A549 (cell line): ENCODE results near the gene KIF1C. TPM values are rescaled to one million over a fixed set of nuclear protein-coding genes. Genes with fewer than 3 reads are reported as not detected.
"Not testable (repeated sequence)": the region's sequence is repeated elsewhere in the genome, so short reads cannot be mapped to it uniquely, and the experiment has no call there.

ENCODE experiments used
- ATAC-seq, 2 experiments: fragments of 200-7000 bp in 1 of 2; fragments of >200 bp in 1 of 2; cut with Nextera tagmentation in 1 of 2; cut with Tn5 transposase in 1 of 2; 3 replicates each; pipeline versions ENCODE4 v1.8.0 to v1.9.1; 2018 to 2020; ENCODE audit warnings: mild to moderate bottlenecking in 1 of 2, moderate library complexity in 1 of 2
- CTCF ChIA-PET: fragments of 300-600 bp; sonication (Branson Sonifier 250); formaldehyde crosslinking; extraction: SDS; loops from one replicate; lab custom pipeline; 2021; ENCODE audit warnings: antibody characterized with exemption, inconsistent platforms; lab: Yijun Ruan, JAX
- POLR2A ChIA-PET: fragments of 350-600 bp; formaldehyde crosslinking; extraction: SDS; loops from one replicate; lab custom pipeline; 2021; ENCODE audit warnings: antibody characterized with exemption, inconsistent platforms; lab: Yijun Ruan, JAX
- DNase-seq, 2 experiments: peaks; one replicate each; pipeline versions ENCODE4 v3.0.0 to v3.0.0-alpha.2; 2011 to 2016; ENCODE audit warnings: low read depth in 1 of 2, low spot score in 1 of 2
- FAIRE-seq: peaks from 2 replicates; lab custom pipeline; 2011; peaks lifted over from hg19 to GRCh38; lab: Jason Lieb, UNC
- H3K27ac ChIP-seq, 2 experiments: fragments of >200 bp; sonication (Bioruptor Twin); formaldehyde crosslinking; 3 replicates each; pipeline ENCODE4 v1.5.1; 2016 to 2017
- H3K4me1 ChIP-seq: fragments of >200 bp; sonication (Bioruptor Twin); formaldehyde crosslinking; 3 replicates; pipeline ENCODE4 v1.6.1; 2016
- H3K4me2 ChIP-seq: fragments of >200 bp; sonication (Bioruptor Twin); formaldehyde crosslinking; 3 replicates; pipeline ENCODE4 v1.6.1; 2016
- H3K4me3 ChIP-seq: fragments of >200 bp; sonication (Bioruptor Twin); formaldehyde crosslinking; 3 replicates; pipeline ENCODE4 v1.5.1; 2016
- H3K9me3 ChIP-seq: fragments of >200 bp; sonication (Bioruptor Twin); formaldehyde crosslinking; 3 replicates; pipeline ENCODE4 v1.6.1; 2016
- BHLHE40 ChIP-seq: IDR thresholded peaks from 2 replicates; pipeline ENCODE4 v1.6.1; 2012; ENCODE audit warnings: low read depth, low read length, inconsistent platforms
- CEBPB ChIP-seq, 2 experiments: fragments of >200 bp in 1 of 2; sonication (Bioruptor Twin) in 1 of 2; formaldehyde crosslinking in 1 of 2; IDR thresholded peaks; 2 replicates each; pipeline ENCODE4 v1.6.1; 2012 to 2016
- CHD2 ChIP-seq: fragments of 150-350 bp; IDR thresholded peaks from 2 replicates; pipeline ENCODE4 v1.6.1; 2014; ENCODE audit warnings: low read length; ENCODE audit not compliant: partially characterized antibody
- CHD4 ChIP-seq: fragments of 200-600 bp; sonication (generic); IDR thresholded peaks from 2 replicates; pipeline ENCODE4 v1.6.1; 2016; ENCODE audit warnings: antibody characterized with exemption, mild to moderate bottlenecking, borderline replicate concordance
- FOXS1 ChIP-seq: fragments of 250-450 bp; sonication (Bioruptor Pico); IDR thresholded peaks from 2 replicates; pipeline ENCODE4 v1.5.0; 2020; ENCODE audit warnings: mild to moderate bottlenecking, moderate library complexity
- HEYL ChIP-seq: fragments of 250-450 bp; sonication (Bioruptor Pico); IDR thresholded peaks from 2 replicates; pipeline ENCODE4 v1.8.0; 2021; ENCODE audit warnings: mild to moderate bottlenecking, moderate library complexity
- JUNB ChIP-seq: fragments of >200 bp; sonication (Bioruptor Twin); formaldehyde crosslinking; IDR thresholded peaks from 2 replicates; pipeline ENCODE4 v1.6.1; 2016
- NPAS2 ChIP-seq: fragments of 250-450 bp; sonication (Bioruptor Pico); IDR thresholded peaks from 2 replicates; pipeline ENCODE4 v1.8.0; 2022; ENCODE audit warnings: mild to moderate bottlenecking, moderate library complexity, borderline replicate concordance
- POLR2AphosphoS2 ChIP-seq: conservative IDR thresholded peaks from 2 replicates; pipeline ENCODE4 v1.6.1; 2012; ENCODE audit warnings: low read length, improper control_type of control experiment, inconsistent platforms
- RCOR1 ChIP-seq: fragments of 150-350 bp; IDR thresholded peaks from 2 replicates; pipeline ENCODE4 v1.6.1; 2014; ENCODE audit warnings: antibody characterized with exemption, low read length, low read depth
- RFX5 ChIP-seq: fragments of 450-650 bp; IDR thresholded peaks from 2 replicates; pipeline ENCODE4 v1.7.1; 2014; ENCODE audit warnings: antibody characterized with exemption, mild to moderate bottlenecking, moderate library complexity
- TFCP2L1 ChIP-seq: fragments of 250-450 bp; sonication (Bioruptor Pico); IDR thresholded peaks from 2 replicates; pipeline ENCODE4 v1.5.0; 2021; ENCODE audit warnings: mild to moderate bottlenecking
- WGBS: methylation state at CpG from one replicate; pipeline ENCODE4 v1.1.6; 2017; ENCODE audit errors: missing lambda C conversion rate; 5-methylcytosine and 5-hydroxymethylcytosine counted together
- polyA plus RNA-seq, 4 experiments: library from polyadenylated mRNA; depleted of rRNA in 3 of 4; stranded (reverse); fragments of >200 nt; fragmentation: RNase III in 1 of 4; extraction: RNeasy Plus Mini Kit Qiagen cat#74134 plus additional on column Dnase treatment in 1 of 4; gene quantifications; 2 replicates in 3 of 4; 3 replicates in 1 of 4; pipeline ENCODE4 v1.2.3, GENCODE V29; 2011 to 2017
- TF ChIP-seq, protein P1 (sequence below): fragments of 250-450 bp; sonication (Bioruptor Pico); IDR thresholded peaks from 2 replicates; pipeline ENCODE4 v1.5.0; 2020; ENCODE audit warnings: low read depth, mild to moderate bottlenecking, moderate library complexity
- TF ChIP-seq, protein P2 (sequence below): IDR thresholded peaks from 2 replicates; pipeline ENCODE4 v1.6.1; 2012
- TF ChIP-seq, protein P3 (sequence below): fragments of >200 bp; sonication (Bioruptor Twin); formaldehyde crosslinking; IDR thresholded peaks from 3 replicates; pipeline ENCODE4 v1.6.1; 2016

KIF1C gene
- polyA plus RNA-seq, 2 of the 4 experiments (the other 2 are of a cell fraction) = 48.4 to 77.4 TPM

DNA sequence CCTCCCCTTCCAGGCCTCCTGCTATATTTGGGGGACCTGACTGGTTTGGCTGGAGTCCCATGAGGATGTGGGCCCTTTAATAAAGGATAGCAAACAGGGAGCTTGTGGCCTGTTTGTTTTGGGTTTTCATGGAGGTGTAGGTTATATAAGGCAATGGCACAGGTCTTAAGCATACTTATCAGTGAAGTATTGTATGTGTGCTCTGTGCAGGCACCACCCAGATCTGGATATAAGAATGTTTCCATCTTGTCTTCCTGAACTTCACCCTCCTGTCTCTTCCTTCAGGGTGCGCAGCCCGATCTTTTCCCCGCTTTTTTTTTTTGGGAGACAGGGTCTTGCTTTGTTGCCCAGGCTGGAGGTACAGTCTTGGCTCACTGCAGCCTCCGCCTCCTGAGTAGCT is 26.9 kb downstream of the KIF1C start:
- Histone ChIP-seq H3K9me3 (no peaks in the 10 kb centered on the region), H3K4me3 (no peak overlapping the region), H3K27ac (no peak overlapping the region), H3K4me2 (no peak overlapping the region), H3K4me1 (no peaks in the 10 kb centered on the region)
- TF ChIP-seq RCOR1 (no peak), CEBPB (IDR thresholded peaks at IDR 0.05) (no peak), NPAS2 (no peak), JUNB (no peak)
- CTCF ChIA-PET = interaction anchor here (3.6 kb wide), 1 partner anchor 37 kb away, joined by 18 read pairs; no protein-coding TSS in a partner anchor
- FAIRE-seq = no peak
- 98% methylated on average over 4 of the region's 4 CpGs for WGBS
- peak in 1 of 2 experiments; percentile 6; a peak in 1 of 6 replicates for ATAC-seq
- POLR2A ChIA-PET = no interaction called here
- DNase-seq = no peak

DNA sequence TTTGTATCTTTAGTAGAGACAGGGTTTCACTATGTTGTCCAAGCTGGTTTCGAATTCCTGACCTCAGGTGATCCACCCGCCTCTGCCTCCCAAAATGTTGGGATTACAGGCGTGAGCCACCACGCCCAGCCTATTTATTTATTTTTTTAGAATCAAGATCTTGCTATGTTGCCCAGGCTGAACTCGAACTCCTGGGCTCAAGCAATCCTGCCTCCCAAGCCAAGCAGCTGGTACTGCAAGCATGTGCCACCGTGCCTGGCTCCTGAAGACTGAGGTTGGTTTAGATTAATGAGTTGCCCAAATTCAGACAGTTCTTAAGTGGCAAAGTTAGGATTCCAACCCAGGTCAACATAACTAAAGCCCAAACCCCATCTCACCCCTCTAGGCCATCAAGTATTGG is 29.5 kb downstream of the KIF1C start:
- Histone ChIP-seq H3K4me2 (no peak overlapping the region), H3K4me1 (peaks cover 3% of the 10 kb centered on the region; the same call in 1 of the 3 replicates), H3K9me3 (no peaks in the 10 kb centered on the region), H3K4me3 (no peak overlapping the region), H3K27ac (no peak overlapping the region)
- ATAC-seq (no peak), DNase-seq (no peak), FAIRE-seq (no peak)
- TF ChIP-seq POLR2AphosphoS2 = no peak
- TF ChIP-seq, protein P1, sequence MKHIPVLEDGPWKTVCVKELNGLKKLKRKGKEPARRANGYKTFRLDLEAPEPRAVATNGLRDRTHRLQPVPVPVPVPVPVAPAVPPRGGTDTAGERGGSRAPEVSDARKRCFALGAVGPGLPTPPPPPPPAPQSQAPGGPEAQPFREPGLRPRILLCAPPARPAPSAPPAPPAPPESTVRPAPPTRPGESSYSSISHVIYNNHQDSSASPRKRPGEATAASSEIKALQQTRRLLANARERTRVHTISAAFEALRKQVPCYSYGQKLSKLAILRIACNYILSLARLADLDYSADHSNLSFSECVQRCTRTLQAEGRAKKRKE = no peak
- TF ChIP-seq, protein P2, sequence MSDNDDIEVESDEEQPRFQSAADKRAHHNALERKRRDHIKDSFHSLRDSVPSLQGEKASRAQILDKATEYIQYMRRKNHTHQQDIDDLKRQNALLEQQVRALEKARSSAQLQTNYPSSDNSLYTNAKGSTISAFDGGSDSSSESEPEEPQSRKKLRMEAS = no peak
- no peak for TF ChIP-seq RFX5
- TF ChIP-seq FOXS1 (CRISPR knock-in tag) = no peak
- no peak for TF ChIP-seq CHD2
- TF ChIP-seq CHD4 = no peak
- TF ChIP-seq TFCP2L1 = no peak
- no peak for TF ChIP-seq RCOR1
- TF ChIP-seq, protein P3, sequence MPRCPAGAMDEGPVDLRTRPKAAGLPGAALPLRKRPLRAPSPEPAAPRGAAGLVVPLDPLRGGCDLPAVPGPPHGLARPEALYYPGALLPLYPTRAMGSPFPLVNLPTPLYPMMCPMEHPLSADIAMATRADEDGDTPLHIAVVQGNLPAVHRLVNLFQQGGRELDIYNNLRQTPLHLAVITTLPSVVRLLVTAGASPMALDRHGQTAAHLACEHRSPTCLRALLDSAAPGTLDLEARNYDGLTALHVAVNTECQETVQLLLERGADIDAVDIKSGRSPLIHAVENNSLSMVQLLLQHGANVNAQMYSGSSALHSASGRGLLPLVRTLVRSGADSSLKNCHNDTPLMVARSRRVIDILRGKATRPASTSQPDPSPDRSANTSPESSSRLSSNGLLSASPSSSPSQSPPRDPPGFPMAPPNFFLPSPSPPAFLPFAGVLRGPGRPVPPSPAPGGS = no peak
- TF ChIP-seq BHLHE40 = no peak
- POLR2A ChIA-PET = no interaction called here
- 81% methylated on average over 6 of the region's 6 CpGs for WGBS
- CTCF ChIA-PET = interaction anchor here (0.9 to 5.5 kb wide), 5 partner anchors 10 to 119 kb away, joined by 3 to 58 read pairs (median 5); no protein-coding TSS in a partner anchor

DNA sequence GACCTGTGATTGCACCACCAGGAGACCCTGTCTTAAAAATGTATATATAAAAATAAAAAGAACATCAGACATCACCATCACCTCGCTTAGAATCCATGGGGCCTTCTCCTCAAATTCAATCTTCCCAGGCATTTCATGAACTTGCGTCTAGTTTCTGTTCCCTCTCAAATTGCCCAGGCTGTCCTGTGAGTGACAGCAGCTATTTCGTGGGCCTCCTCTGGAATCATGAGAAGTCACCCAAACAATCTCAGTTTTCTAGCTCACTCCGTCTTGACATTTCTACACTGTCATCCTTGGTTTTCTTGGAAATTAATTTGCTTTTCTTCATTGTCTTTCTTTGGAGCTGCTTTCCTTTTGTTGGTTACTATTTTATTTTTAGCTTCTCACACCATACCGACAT is 30.2 kb downstream of the KIF1C start:
- 80% methylated on average over 5 of the region's 5 CpGs for WGBS
- CTCF ChIA-PET = interaction anchor here (0.7 to 5.5 kb wide), 9 partner anchors 10 to 119 kb away, joined by 3 to 58 read pairs (median 4); no protein-coding TSS in a partner anchor
- no peak overlapping the region for H3K4me2 ChIP-seq
- no peaks in the 10 kb centered on the region for H3K9me3 ChIP-seq
- FAIRE-seq = no peak
- no peak overlapping the region for H3K4me3 ChIP-seq
- POLR2A ChIA-PET = no interaction called here
- H3K4me1 ChIP-seq = peaks cover 3% of the 10 kb centered on the region; the same call in 1 of the 3 replicates
- ATAC-seq = no peak
- H3K27ac ChIP-seq = no peak overlapping the region
- no peak for DNase-seq
- no peak for TF ChIP-seq NPAS2
- TF ChIP-seq RCOR1 = no peak
- TF ChIP-seq HEYL = no peak
- no peak for TF ChIP-seq TFCP2L1

DNA sequence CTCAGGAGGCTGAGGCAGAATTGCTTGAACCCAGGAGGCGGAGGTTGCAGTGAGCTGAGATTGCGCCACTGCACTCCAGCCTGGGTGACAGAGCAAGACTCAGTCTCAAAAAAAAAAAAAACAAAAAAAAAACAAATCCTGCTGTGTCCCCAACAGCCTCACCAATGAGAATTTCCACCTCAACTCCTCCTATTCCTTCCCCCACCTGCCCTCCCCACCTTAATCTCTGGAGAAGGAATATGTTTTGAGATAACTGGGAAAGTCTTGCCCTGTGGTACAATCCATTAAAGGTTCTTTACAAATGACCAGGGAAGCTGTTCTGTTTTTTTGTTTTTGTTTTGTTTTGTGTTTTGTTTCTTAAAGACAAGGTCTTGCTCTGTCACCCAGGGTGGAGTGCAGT is 32.4 kb downstream of the KIF1C start:
- ChIA-PET CTCF (interaction anchor here (0.8 to 5.7 kb wide), 17 partner anchors 8 to 121 kb away, joined by 3 to 58 read pairs (median 7); partner anchors contain the start of gene CAMTA2), POLR2A (interaction anchor here (2.1 kb wide), 1 partner anchor 33 kb away, joined by 5 read pairs; the partner anchor contains the start of genes INCA1 and KIF1C)
- not testable (repeated sequence) for H3K4me2 ChIP-seq, H3K4me1 ChIP-seq, ATAC-seq, FAIRE-seq, DNase-seq, H3K27ac ChIP-seq, H3K4me3 ChIP-seq, H3K9me3 ChIP-seq
- 98% methylated on average over 2 of the region's 2 CpGs for WGBS
